ENCODE data around the gene XYLT2.

DNA sequence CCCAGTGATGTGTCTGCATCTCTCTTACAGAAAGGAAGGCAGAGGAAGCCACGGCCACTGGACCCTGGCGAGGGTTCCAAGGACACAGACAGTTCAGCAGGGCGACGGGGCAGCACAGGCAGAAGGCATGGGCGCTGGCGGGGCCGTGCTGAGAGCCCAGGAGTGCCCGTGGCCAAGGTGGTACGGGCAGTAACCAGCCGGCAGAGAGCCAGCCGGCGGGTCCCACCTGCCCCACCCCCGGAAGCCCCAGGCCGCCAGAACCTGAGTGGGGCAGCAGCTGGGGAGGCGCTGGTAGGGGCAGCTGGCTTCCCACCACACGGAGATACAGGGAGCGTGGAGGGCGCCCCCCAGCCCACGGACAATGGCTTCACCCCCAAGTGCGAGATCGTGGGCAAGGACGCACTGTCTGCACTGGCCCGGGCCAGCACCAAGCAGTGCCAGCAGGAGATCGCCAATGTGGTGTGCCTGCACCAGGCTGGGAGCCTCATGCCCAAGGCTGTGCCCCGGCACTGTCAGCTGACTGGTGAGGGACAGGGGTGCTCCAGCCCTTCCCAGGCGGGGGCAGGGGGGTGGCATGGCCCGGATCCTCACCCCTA lies 7.8 kb downstream of the XYLT2 start:
- TF ChIP-seq SP1 (IDR thresholded peaks at IDR 0.05; ENCODE audit: low read depth, low read length): no peak
- TF ChIP-seq, protein P1, sequence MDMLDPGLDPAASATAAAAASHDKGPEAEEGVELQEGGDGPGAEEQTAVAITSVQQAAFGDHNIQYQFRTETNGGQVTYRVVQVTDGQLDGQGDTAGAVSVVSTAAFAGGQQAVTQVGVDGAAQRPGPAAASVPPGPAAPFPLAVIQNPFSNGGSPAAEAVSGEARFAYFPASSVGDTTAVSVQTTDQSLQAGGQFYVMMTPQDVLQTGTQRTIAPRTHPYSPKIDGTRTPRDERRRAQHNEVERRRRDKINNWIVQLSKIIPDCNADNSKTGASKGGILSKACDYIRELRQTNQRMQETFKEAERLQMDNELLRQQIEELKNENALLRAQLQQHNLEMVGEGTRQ (IDR thresholded peaks at IDR 0.05; ENCODE audit: borderline replicate concordance, low read depth, low read length): no peak

Data from GM12878 (cell line).